ENCODE measurements around the gene COL4A2.

DNA sequence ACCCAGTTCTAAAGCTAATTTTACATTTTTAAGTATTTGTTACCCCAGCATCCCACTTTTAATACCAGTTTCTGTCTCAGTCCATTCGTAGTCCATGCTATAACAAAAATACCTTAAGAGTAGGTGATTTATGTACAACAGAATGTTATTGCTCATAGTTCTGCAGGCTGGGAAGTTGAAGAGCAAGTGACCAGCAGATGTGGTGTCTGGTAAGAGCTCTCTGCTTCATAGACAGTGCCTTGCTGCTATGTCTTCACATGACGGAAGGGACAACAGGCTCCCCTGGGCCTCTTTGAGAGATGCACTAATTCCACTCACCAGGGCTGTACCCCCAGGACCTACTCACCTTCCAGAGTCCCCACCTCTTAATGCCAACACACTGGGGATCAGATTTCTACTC, 96.6 kb downstream of the COL4A2 start:
- TF ChIP-seq, protein P1, sequence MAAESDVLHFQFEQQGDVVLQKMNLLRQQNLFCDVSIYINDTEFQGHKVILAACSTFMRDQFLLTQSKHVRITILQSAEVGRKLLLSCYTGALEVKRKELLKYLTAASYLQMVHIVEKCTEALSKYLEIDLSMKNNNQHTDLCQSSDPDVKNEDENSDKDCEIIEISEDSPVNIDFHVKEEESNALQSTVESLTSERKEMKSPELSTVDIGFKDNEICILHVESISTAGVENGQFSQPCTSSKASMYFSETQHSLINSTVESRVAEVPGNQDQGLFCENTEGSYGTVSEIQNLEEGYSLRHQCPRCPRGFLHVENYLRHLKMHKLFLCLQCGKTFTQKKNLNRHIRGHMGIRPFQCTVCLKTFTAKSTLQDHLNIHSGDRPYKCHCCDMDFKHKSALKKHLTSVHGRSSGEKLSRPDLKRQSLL (tag by site-specific recombination; IDR thresholded peaks at IDR 0.05) = no peak
- TF ChIP-seq ZBTB7A (tag by site-specific recombination; IDR thresholded peaks at IDR 0.05; ENCODE audit: low read depth) = no peak
- TF ChIP-seq, protein P2, sequence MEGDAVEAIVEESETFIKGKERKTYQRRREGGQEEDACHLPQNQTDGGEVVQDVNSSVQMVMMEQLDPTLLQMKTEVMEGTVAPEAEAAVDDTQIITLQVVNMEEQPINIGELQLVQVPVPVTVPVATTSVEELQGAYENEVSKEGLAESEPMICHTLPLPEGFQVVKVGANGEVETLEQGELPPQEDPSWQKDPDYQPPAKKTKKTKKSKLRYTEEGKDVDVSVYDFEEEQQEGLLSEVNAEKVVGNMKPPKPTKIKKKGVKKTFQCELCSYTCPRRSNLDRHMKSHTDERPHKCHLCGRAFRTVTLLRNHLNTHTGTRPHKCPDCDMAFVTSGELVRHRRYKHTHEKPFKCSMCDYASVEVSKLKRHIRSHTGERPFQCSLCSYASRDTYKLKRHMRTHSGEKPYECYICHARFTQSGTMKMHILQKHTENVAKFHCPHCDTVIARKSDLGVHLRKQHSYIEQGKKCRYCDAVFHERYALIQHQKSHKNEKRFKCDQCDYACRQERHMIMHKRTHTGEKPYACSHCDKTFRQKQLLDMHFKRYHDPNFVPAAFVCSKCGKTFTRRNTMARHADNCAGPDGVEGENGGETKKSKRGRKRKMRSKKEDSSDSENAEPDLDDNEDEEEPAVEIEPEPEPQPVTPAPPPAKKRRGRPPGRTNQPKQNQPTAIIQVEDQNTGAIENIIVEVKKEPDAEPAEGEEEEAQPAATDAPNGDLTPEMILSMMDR (tag by site-specific recombination; IDR thresholded peaks at IDR 0.05) = no peak
- TF ChIP-seq ZNF785 (tag by site-specific recombination; IDR thresholded peaks at IDR 0.05) = no peak
- TF ChIP-seq, protein P3, sequence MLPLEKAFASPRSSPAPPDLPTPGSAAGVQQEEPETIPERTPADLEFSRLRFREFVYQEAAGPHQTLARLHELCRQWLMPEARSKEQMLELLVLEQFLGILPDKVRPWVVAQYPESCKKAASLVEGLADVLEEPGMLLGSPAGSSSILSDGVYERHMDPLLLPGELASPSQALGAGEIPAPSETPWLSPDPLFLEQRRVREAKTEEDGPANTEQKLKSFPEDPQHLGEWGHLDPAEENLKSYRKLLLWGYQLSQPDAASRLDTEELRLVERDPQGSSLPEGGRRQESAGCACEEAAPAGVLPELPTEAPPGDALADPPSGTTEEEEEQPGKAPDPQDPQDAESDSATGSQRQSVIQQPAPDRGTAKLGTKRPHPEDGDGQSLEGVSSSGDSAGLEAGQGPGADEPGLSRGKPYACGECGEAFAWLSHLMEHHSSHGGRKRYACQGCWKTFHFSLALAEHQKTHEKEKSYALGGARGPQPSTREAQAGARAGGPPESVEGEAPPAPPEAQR (tag by site-specific recombination; IDR thresholded peaks at IDR 0.05) = no peak
- TF ChIP-seq, protein P4, sequence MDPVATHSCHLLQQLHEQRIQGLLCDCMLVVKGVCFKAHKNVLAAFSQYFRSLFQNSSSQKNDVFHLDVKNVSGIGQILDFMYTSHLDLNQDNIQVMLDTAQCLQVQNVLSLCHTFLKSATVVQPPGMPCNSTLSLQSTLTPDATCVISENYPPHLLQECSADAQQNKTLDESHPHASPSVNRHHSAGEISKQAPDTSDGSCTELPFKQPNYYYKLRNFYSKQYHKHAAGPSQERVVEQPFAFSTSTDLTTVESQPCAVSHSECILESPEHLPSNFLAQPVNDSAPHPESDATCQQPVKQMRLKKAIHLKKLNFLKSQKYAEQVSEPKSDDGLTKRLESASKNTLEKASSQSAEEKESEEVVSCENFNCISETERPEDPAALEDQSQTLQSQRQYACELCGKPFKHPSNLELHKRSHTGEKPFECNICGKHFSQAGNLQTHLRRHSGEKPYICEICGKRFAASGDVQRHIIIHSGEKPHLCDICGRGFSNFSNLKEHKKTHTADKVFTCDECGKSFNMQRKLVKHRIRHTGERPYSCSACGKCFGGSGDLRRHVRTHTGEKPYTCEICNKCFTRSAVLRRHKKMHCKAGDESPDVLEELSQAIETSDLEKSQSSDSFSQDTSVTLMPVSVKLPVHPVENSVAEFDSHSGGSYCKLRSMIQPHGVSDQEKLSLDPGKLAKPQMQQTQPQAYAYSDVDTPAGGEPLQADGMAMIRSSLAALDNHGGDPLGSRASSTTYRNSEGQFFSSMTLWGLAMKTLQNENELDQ (tag by site-specific recombination; IDR thresholded peaks at IDR 0.05; ENCODE audit: low read depth) = no peak
- TF ChIP-seq, protein P5, sequence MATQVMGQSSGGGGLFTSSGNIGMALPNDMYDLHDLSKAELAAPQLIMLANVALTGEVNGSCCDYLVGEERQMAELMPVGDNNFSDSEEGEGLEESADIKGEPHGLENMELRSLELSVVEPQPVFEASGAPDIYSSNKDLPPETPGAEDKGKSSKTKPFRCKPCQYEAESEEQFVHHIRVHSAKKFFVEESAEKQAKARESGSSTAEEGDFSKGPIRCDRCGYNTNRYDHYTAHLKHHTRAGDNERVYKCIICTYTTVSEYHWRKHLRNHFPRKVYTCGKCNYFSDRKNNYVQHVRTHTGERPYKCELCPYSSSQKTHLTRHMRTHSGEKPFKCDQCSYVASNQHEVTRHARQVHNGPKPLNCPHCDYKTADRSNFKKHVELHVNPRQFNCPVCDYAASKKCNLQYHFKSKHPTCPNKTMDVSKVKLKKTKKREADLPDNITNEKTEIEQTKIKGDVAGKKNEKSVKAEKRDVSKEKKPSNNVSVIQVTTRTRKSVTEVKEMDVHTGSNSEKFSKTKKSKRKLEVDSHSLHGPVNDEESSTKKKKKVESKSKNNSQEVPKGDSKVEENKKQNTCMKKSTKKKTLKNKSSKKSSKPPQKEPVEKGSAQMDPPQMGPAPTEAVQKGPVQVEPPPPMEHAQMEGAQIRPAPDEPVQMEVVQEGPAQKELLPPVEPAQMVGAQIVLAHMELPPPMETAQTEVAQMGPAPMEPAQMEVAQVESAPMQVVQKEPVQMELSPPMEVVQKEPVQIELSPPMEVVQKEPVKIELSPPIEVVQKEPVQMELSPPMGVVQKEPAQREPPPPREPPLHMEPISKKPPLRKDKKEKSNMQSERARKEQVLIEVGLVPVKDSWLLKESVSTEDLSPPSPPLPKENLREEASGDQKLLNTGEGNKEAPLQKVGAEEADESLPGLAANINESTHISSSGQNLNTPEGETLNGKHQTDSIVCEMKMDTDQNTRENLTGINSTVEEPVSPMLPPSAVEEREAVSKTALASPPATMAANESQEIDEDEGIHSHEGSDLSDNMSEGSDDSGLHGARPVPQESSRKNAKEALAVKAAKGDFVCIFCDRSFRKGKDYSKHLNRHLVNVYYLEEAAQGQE (tag by site-specific recombination; IDR thresholded peaks at IDR 0.05) = no peak
- TF ChIP-seq ZNF776 (tag by site-specific recombination; IDR thresholded peaks at IDR 0.05; ENCODE audit: borderline replicate concordance) = no peak
- TF ChIP-seq TCF7L2 (IDR thresholded peaks at IDR 0.05; ENCODE audit: borderline replicate concordance, low read depth, low read length) = no peak
- no peak for TF ChIP-seq ZBTB20 (tag by site-specific recombination; IDR thresholded peaks at IDR 0.05)
- TF ChIP-seq ZNF843 (tag by site-specific recombination; IDR thresholded peaks at IDR 0.05) = no peak
- TF ChIP-seq ZFP3 (tag by site-specific recombination; IDR thresholded peaks at IDR 0.05; ENCODE audit: low read depth) = no peak
